ENCODE results near the gene MKLN1. TPM values are rescaled to one million over a fixed set of nuclear protein-coding genes. Genes with fewer than 3 reads are reported as not detected.

MKLN1 gene
- total and polyA plus RNA-seq, 4 donors, result 7.1 to 48.4 (median 25.5) TPM

DNA sequence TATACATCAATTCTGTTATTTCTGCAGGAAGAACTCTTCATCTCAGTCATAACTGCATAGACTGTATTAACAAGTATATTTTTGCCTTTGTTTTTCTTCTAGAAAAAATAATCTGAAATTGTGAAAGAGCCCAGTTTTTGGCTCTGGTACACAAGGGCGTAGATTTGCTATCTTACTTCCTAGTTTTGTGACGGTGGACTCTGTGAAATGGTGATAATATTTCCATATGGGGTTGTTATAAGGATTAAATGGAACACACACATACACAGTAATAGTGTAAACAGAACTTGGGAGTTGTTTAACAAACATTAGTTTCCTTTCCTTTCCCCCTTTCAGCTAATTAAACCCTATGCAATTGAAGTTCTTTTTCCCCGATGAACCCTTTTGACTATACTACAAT is 108.7 kb downstream of the MKLN1 start (continued):
- TF ChIP-seq, protein P1, sequence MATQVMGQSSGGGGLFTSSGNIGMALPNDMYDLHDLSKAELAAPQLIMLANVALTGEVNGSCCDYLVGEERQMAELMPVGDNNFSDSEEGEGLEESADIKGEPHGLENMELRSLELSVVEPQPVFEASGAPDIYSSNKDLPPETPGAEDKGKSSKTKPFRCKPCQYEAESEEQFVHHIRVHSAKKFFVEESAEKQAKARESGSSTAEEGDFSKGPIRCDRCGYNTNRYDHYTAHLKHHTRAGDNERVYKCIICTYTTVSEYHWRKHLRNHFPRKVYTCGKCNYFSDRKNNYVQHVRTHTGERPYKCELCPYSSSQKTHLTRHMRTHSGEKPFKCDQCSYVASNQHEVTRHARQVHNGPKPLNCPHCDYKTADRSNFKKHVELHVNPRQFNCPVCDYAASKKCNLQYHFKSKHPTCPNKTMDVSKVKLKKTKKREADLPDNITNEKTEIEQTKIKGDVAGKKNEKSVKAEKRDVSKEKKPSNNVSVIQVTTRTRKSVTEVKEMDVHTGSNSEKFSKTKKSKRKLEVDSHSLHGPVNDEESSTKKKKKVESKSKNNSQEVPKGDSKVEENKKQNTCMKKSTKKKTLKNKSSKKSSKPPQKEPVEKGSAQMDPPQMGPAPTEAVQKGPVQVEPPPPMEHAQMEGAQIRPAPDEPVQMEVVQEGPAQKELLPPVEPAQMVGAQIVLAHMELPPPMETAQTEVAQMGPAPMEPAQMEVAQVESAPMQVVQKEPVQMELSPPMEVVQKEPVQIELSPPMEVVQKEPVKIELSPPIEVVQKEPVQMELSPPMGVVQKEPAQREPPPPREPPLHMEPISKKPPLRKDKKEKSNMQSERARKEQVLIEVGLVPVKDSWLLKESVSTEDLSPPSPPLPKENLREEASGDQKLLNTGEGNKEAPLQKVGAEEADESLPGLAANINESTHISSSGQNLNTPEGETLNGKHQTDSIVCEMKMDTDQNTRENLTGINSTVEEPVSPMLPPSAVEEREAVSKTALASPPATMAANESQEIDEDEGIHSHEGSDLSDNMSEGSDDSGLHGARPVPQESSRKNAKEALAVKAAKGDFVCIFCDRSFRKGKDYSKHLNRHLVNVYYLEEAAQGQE (IDR thresholded peaks at IDR 0.05), result no peak

DNA sequence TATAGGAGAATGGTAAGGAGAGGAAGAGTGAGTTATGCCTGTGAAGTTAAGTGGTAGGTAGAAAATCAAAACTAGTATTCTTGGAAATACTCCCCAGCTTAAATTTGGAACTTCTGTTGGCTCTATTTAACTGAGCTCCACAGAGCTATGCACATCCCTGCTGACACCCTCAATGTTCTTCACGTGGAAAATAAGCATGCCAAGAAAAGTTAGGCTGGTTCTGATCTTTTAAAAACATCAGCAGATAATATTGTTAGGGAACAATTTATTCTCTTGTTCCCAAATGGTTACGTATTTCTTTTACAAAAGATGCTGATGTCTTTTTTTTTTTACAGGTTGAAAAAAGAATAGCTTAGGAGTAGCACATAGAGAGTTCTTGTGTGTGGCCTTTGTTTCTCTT is 111.3 kb downstream of the MKLN1 start:
- Histone ChIP-seq H3K27ac (ENCODE audit: low read depth in 1 of 2, low read length in 2 of 2) (no peak overlapping the region), H3K9ac (ENCODE audit: low read depth in 1 of 2, low read length in 2 of 2) (no peak overlapping the region), H3K4me1 (ENCODE audit: control insufficient read depth in 4 of 4, insufficient read depth in 4 of 4, low read length in 3 of 4) (no peaks in the 10 kb centered on the region), H3K27me3 (ENCODE audit: control insufficient read depth in 4 of 4, insufficient read depth in 4 of 4, low read length in 3 of 4) (no peaks in the 10 kb centered on the region), H3K9me3 (ENCODE audit: control insufficient read depth in 4 of 4, low read length in 3 of 4) (no peaks in the 10 kb centered on the region), H3K36me3 (ENCODE audit: control insufficient read depth in 4 of 4, insufficient read depth in 3 of 4, low read depth in 1 of 4, low read length in 3 of 4) (peaks cover 0 to 31% (median 23%) of the 10 kb centered on the region in 4 donors), H3K4me3 (ENCODE audit: low read depth in 1 of 3, low read length in 3 of 3) (no peak overlapping the region)
- DNase-seq (ENCODE audit: low spot score), result no peak
- TF ChIP-seq RAD21 (IDR thresholded peaks at IDR 0.05), result no peak
- TF ChIP-seq HNF4A (conservative IDR thresholded peaks at IDR 0.05), result no peak
- TF ChIP-seq HNF4G (IDR thresholded peaks at IDR 0.05), result no peak
- TF ChIP-seq RXRA (IDR thresholded peaks at IDR 0.05), result no peak
- no peak for TF ChIP-seq NR2F2 (IDR thresholded peaks at IDR 0.05)
- no peak for TF ChIP-seq FOXA1 (IDR thresholded peaks at IDR 0.05)
- TF ChIP-seq JUND (IDR thresholded peaks at IDR 0.05), result no peak
- TF ChIP-seq MAX (IDR thresholded peaks at IDR 0.05), result no peak
- TF ChIP-seq, protein P1 (IDR thresholded peaks at IDR 0.05), result no peak
- no peak for TF ChIP-seq GABPA (IDR thresholded peaks at IDR 0.05 in 1 of 2, conservative IDR thresholded peaks at IDR 0.05 in 1 of 2)
- TF ChIP-seq, protein P2, sequence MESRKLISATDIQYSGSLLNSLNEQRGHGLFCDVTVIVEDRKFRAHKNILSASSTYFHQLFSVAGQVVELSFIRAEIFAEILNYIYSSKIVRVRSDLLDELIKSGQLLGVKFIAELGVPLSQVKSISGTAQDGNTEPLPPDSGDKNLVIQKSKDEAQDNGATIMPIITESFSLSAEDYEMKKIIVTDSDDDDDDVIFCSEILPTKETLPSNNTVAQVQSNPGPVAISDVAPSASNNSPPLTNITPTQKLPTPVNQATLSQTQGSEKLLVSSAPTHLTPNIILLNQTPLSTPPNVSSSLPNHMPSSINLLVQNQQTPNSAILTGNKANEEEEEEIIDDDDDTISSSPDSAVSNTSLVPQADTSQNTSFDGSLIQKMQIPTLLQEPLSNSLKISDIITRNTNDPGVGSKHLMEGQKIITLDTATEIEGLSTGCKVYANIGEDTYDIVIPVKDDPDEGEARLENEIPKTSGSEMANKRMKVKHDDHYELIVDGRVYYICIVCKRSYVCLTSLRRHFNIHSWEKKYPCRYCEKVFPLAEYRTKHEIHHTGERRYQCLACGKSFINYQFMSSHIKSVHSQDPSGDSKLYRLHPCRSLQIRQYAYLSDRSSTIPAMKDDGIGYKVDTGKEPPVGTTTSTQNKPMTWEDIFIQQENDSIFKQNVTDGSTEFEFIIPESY (IDR thresholded peaks at IDR 0.05), result no peak
- no peak for TF ChIP-seq ATF3 (IDR thresholded peaks at IDR 0.05)
- TF ChIP-seq, protein P3, sequence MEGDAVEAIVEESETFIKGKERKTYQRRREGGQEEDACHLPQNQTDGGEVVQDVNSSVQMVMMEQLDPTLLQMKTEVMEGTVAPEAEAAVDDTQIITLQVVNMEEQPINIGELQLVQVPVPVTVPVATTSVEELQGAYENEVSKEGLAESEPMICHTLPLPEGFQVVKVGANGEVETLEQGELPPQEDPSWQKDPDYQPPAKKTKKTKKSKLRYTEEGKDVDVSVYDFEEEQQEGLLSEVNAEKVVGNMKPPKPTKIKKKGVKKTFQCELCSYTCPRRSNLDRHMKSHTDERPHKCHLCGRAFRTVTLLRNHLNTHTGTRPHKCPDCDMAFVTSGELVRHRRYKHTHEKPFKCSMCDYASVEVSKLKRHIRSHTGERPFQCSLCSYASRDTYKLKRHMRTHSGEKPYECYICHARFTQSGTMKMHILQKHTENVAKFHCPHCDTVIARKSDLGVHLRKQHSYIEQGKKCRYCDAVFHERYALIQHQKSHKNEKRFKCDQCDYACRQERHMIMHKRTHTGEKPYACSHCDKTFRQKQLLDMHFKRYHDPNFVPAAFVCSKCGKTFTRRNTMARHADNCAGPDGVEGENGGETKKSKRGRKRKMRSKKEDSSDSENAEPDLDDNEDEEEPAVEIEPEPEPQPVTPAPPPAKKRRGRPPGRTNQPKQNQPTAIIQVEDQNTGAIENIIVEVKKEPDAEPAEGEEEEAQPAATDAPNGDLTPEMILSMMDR (IDR thresholded peaks at IDR 0.05; ENCODE audit: low read depth, low read length, missing input control), result no peak
- no peak for TF ChIP-seq EGR1 (IDR thresholded peaks at IDR 0.05; ENCODE audit: low read depth in 2 of 2)
- WGBS, result 94% methylated on average over 2 of the region's 2 CpGs
